ENCODE data around the gene NABP1. TPM values are rescaled to one million over a fixed set of nuclear protein-coding genes. Genes with fewer than 3 reads are reported as not detected.

The NABP1 gene
- total RNA-seq, 1 experiment from 2014 or later, result 5.8 TPM

Other genes with a start within 250 kb of the NABP1 start
- 0.14 to 0.28 TPM (median 0.27 TPM) in 3 replicates for gene CAVIN2, start 169.0 kb downstream of the NABP1 start, total RNA-seq (2021)

Data from WTC11 (cell line).